ENCODE measurements around the gene FN1.

The FN1 gene

DNA sequence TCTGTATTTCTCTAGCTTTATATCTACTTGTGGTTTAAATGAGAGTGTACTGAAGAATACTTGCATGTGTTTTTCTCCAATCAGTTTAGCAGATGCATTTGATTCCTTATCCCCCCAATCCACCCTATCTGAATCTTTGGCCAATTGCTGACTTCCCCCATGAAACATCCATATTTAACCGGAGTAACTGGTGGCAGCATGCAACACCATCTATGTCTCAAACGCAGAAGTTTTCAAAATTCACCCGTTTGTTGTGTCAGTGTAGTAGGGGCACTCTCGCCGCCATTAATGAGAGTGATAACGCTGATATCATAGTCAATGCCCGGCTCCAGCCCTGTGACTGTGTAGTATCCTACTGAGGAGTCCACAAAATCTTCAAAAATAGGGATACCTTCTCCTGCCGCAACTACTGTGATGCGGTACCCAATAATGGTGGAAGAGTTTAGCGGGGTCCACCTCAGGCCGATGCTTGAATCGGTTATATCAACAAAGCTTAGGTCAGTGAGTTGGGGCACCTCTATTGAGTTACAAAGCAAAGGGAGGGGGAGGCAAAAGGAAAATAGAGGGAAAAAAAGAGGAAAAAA, 43.1 kb downstream of the FN1 start:
- TF ChIP-seq, protein P1, sequence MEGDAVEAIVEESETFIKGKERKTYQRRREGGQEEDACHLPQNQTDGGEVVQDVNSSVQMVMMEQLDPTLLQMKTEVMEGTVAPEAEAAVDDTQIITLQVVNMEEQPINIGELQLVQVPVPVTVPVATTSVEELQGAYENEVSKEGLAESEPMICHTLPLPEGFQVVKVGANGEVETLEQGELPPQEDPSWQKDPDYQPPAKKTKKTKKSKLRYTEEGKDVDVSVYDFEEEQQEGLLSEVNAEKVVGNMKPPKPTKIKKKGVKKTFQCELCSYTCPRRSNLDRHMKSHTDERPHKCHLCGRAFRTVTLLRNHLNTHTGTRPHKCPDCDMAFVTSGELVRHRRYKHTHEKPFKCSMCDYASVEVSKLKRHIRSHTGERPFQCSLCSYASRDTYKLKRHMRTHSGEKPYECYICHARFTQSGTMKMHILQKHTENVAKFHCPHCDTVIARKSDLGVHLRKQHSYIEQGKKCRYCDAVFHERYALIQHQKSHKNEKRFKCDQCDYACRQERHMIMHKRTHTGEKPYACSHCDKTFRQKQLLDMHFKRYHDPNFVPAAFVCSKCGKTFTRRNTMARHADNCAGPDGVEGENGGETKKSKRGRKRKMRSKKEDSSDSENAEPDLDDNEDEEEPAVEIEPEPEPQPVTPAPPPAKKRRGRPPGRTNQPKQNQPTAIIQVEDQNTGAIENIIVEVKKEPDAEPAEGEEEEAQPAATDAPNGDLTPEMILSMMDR (IDR thresholded peaks at IDR 0.05; ENCODE audit: low read depth, low read length, missing control alignments), result no peak
- in situ Hi-C loops (cut with HindIII; ENCODE audit: low pct_ligation_motif_present, low sequenced_read_pairs), result no loop called here

DNA sequence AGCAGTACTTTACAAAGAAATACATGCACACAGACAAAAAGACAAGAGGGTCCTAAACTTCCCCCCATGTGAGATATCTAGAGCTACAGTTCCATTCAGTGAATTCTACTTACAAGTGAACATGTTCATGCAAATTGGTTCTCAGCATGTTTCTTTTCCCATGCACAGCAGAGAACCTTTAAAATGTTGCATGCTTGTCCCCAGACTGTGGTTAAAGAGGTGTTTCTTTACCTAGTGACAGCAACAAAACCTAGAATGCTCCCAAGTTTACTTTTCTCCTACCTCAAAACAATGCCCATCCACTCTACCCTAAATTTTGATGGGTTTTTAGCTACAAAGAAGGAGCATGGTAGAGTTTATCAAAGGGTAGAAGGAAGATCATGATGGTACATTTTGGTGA, 43.7 kb downstream of the FN1 start:
- Histone ChIP-seq H3K27ac (no peak overlapping the region), H3K27me3 (replicated peaks) (no peaks in the 10 kb centered on the region), H3K36me3 (replicated peaks) (peaks cover 97% of the 10 kb centered on the region), H3K4me3 (ENCODE audit: low read depth, low read length) (no peak overlapping the region)
- TF ChIP-seq, protein P1 (IDR thresholded peaks at IDR 0.05; ENCODE audit: low read depth, low read length, missing control alignments), result no peak
- DNase-seq, result no peak
- in situ Hi-C loops (cut with HindIII; ENCODE audit: low pct_ligation_motif_present, low sequenced_read_pairs), result no loop called here

More for the DNA sequence above, 43.1 kb downstream of the FN1 start:
- Histone ChIP-seq H3K27ac (no peak overlapping the region), H3K27me3 (replicated peaks) (no peaks in the 10 kb centered on the region), H3K4me3 (ENCODE audit: low read depth, low read length) (no peak overlapping the region), H3K36me3 (replicated peaks) (peaks cover 98% of the 10 kb centered on the region)
- DNase-seq, result no peak

DNA sequence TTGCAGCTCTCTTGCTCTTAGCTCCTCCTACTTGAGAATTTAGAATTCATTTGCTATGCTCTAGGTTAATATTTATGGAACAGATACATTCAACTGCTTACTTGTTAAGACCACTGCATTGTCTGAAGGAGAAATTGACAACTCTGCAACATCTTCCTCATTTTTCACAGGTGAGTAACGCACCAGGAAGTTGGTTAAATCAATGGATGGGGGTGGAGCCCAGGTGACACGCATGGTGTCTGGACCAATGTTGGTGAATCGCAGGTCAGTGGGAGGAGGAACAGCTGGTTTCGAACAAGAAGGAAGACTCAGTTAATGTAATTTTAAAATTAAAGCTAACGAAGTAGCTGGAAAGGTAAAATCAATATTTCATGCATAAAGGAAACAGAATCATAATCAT, 44.3 kb downstream of the FN1 start:
- TF ChIP-seq, protein P1 (IDR thresholded peaks at IDR 0.05; ENCODE audit: low read depth, low read length, missing control alignments), result no peak
- in situ Hi-C loops (cut with HindIII; ENCODE audit: low pct_ligation_motif_present, low sequenced_read_pairs), result no loop called here
- no peak overlapping the region for H3K4me3 ChIP-seq (ENCODE audit: low read depth, low read length)
- H3K36me3 ChIP-seq (replicated peaks), result peaks cover 97% of the 10 kb centered on the region
- DNase-seq, result no peak
- no peak overlapping the region for H3K27ac ChIP-seq
- no peaks in the 10 kb centered on the region for H3K27me3 ChIP-seq (replicated peaks)

DNA sequence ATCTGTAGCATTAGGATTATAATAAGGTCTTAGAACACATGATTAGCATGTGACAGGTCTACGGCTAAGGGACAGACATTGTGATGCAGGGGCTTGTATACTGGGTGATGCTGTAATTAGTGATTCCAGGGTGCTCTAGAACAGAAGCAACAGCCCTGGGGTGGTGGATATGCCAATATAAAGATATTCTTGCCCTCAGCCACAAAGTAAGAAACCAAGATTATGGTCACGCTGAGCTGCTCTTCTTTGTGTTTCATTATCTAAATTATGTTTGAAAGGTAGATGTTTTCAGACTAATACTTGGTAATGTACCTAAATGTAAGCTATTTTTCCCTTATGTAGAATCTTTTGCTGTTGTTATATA, 45.3 kb downstream of the FN1 start:
- no peak for DNase-seq
- in situ Hi-C loops (cut with HindIII; ENCODE audit: low pct_ligation_motif_present, low sequenced_read_pairs), result no loop called here
- Histone ChIP-seq H3K27me3 (replicated peaks) (no peaks in the 10 kb centered on the region), H3K4me3 (ENCODE audit: low read depth, low read length) (no peak overlapping the region), H3K36me3 (replicated peaks) (peaks cover 97% of the 10 kb centered on the region), H3K27ac (peak overlapping the region; percentile 3)
- TF ChIP-seq, protein P1 (IDR thresholded peaks at IDR 0.05; ENCODE audit: low read depth, low read length, missing control alignments), result no peak

DNA sequence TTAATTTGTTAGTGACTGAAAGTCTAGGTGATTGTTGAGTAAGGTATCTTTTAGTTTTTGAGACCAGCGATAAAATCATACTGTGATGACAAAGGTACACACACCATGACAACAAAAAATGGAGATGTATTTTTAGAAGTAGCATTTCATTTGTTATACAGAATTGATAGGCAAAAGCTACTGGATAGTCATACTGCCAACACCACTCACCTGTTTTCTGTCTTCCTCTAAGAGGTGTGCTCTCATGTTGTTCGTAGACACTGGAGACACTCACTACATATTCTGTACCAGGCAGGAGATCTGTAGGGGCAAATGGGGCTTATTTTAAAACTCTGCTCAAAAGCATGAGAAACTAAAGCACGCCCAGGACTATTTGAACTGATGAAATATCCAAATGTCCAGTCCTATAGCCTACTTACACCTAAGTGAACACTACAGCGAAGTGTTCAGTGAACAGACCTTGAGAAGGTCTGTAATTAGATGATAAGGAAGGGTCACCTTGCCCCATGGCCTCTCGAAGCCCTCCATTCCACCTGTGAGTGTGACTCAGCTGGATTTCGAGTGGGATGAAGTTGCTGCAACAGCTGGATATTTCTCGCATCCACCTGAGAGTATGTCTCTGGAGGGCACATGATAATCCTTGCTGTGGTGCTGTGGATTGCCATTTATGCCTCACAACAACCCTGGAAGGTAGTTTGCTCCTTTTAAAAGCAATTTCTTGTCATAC, 47.7 kb downstream of the FN1 start:
- H3K27me3 ChIP-seq (replicated peaks), result no peaks in the 10 kb centered on the region
- no peak overlapping the region for H3K4me3 ChIP-seq (ENCODE audit: low read depth, low read length)
- H3K36me3 ChIP-seq (replicated peaks), result peaks cover 98% of the 10 kb centered on the region
- TF ChIP-seq, protein P1 (IDR thresholded peaks at IDR 0.05; ENCODE audit: low read depth, low read length, missing control alignments), result no peak
- H3K27ac ChIP-seq, result no peak overlapping the region
- in situ Hi-C loops (cut with HindIII; ENCODE audit: low pct_ligation_motif_present, low sequenced_read_pairs), result no loop called here
- no peak for DNase-seq

All from brain microvascular endothelial cell (primary cell).